Liver (tissue), 9 donors: Measurements from ENCODE around the gene RPS19BP1. TPM values are rescaled to one million over a fixed set of nuclear protein-coding genes. Genes with fewer than 3 reads are reported as not detected.

Experiments used
- DNase-seq: peaks from one replicate; pipeline ENCODE4 v3.0.0-alpha.2; 2017; ENCODE audit warnings: low spot score
- H3K27ac ChIP-seq, 2 donors: one replicate each; pipeline ENCODE4 v1.7.0; 2013; ENCODE audit warnings: inconsistent platforms in 2 of 2, low read length in 2 of 2, control low read depth in 1 of 2, low read depth in 1 of 2, mild to moderate bottlenecking in 1 of 2
- H3K27me3 ChIP-seq, 4 donors: one replicate each; pipeline versions ENCODE4 v1.6.1 to v1.7.0; 2013; ENCODE audit warnings: low read length in 3 of 4, inconsistent platforms in 1 of 4, mild to moderate bottlenecking in 1 of 4, moderate library complexity in 1 of 4; ENCODE audit not compliant: control insufficient read depth in 4 of 4, insufficient read depth in 4 of 4
- H3K36me3 ChIP-seq, 4 donors: one replicate each; pipeline versions ENCODE4 v1.6.1 to v1.7.0; 2013; ENCODE audit warnings: low read length in 3 of 4, mild to moderate bottlenecking in 3 of 4, low read depth in 1 of 4, moderate library complexity in 1 of 4; ENCODE audit not compliant: control insufficient read depth in 4 of 4, insufficient read depth in 3 of 4
- H3K4me1 ChIP-seq, 4 donors: one replicate each; pipeline versions ENCODE4 v1.6.1 to v1.7.0; 2013; ENCODE audit warnings: low read length in 3 of 4, mild to moderate bottlenecking in 3 of 4, moderate library complexity in 1 of 4; ENCODE audit not compliant: control insufficient read depth in 4 of 4, insufficient read depth in 4 of 4
- H3K4me3 ChIP-seq, 3 donors: one replicate each; pipeline versions ENCODE4 v1.6.1 to v1.7.0; 2013; ENCODE audit warnings: low read length in 3 of 3, control low read depth in 1 of 3, low read depth in 1 of 3, mild to moderate bottlenecking in 1 of 3
- H3K9ac ChIP-seq, 2 donors: one replicate each; pipeline ENCODE4 v1.7.0; 2013; ENCODE audit warnings: low read length in 2 of 2, mild to moderate bottlenecking in 2 of 2, moderate library complexity in 2 of 2, control low read depth in 1 of 2, low read depth in 1 of 2
- H3K9me3 ChIP-seq, 4 donors: one replicate each; pipeline versions ENCODE4 v1.6.1 to v1.7.0; 2013; ENCODE audit warnings: low read length in 3 of 4; ENCODE audit not compliant: control insufficient read depth in 4 of 4
- FOXA1 ChIP-seq: IDR thresholded peaks from 2 replicates; pipeline ENCODE4 v1.6.1; 2016; ENCODE audit warnings: antibody characterized with exemption
- GABPA ChIP-seq, 2 donors: IDR thresholded peaks in 1 of 2; conservative IDR thresholded peaks in 1 of 2; 2 replicates each; pipeline ENCODE4 v1.6.1; 2016; ENCODE audit warnings: antibody characterized with exemption in 2 of 2, mild to moderate bottlenecking in 1 of 2, moderate library complexity in 1 of 2
- NR2F2 ChIP-seq: IDR thresholded peaks from 2 replicates; pipeline ENCODE4 v1.6.1; 2016; ENCODE audit warnings: antibody characterized with exemption
- RAD21 ChIP-seq, 2 donors: IDR thresholded peaks; 2 replicates each; pipeline ENCODE4 v1.6.1; 2016; ENCODE audit warnings: antibody characterized with exemption in 2 of 2, mild to moderate bottlenecking in 2 of 2
- SP1 ChIP-seq: IDR thresholded peaks from 2 replicates; pipeline ENCODE4 v1.6.1; 2018; ENCODE audit warnings: antibody characterized with exemption, mild to moderate bottlenecking
- TAF1 ChIP-seq: conservative IDR thresholded peaks from 2 replicates; pipeline ENCODE4 v1.6.1; 2016; ENCODE audit warnings: antibody characterized with exemption, mild to moderate bottlenecking
- WGBS: extraction: QIAGEN DNeasy Blood & Tissue Kit; methylation state at CpG from one replicate; pipeline ENCODE4 v1.1.7; 2013; 5-methylcytosine and 5-hydroxymethylcytosine counted together
- polyA plus RNA-seq, 2 donors: library from polyadenylated mRNA; stranded (reverse) in 1 of 2; unstranded in 1 of 2; fragments of 200-250 nt in 1 of 2; fragments of >200 nt in 1 of 2; fragmentation: Nextera tagmentation in 1 of 2; extraction: Ambion mirVana in 1 of 2; gene quantifications; one replicate each; pipeline versions ENCODE4 v1.2.1 to v1.2.3, GENCODE V29; 2013 to 2015
- total RNA-seq, 2 donors: library from RNA; depleted of rRNA; stranded (reverse); fragments of >200 nt; gene quantifications; one replicate each; pipeline ENCODE4 v1.2.3, GENCODE V29; 2014
- TF ChIP-seq, protein P1 (sequence below): IDR thresholded peaks from 2 replicates; pipeline ENCODE4 v1.6.1; 2016; ENCODE audit warnings: antibody characterized with exemption, mild to moderate bottlenecking
- TF ChIP-seq, protein P2 (sequence below): IDR thresholded peaks from 2 replicates; pipeline ENCODE4 v1.6.1; 2016; ENCODE audit warnings: antibody characterized with exemption
- TF ChIP-seq, protein P3 (sequence below): fragments of 150-350 bp; IDR thresholded peaks from 2 replicates; pipeline ENCODE4 v1.5.1; 2017; ENCODE audit warnings: improper control_type of control experiment, low read depth, low read length; ENCODE audit not compliant: missing input control
- TF ChIP-seq, protein P4 (sequence below): IDR thresholded peaks from 2 replicates; pipeline ENCODE4 v1.6.1; 2016; ENCODE audit warnings: antibody characterized with exemption
- donor health status: healthy.
- donor health status: healthy.
- donor health status: healthy.
- donor health status: healthy.
- donor health status: healthy.

RPS19BP1 gene
- total and polyA plus RNA-seq, 4 donors, result 36.3 to 89.6 (median 63.3) TPM

DNA sequence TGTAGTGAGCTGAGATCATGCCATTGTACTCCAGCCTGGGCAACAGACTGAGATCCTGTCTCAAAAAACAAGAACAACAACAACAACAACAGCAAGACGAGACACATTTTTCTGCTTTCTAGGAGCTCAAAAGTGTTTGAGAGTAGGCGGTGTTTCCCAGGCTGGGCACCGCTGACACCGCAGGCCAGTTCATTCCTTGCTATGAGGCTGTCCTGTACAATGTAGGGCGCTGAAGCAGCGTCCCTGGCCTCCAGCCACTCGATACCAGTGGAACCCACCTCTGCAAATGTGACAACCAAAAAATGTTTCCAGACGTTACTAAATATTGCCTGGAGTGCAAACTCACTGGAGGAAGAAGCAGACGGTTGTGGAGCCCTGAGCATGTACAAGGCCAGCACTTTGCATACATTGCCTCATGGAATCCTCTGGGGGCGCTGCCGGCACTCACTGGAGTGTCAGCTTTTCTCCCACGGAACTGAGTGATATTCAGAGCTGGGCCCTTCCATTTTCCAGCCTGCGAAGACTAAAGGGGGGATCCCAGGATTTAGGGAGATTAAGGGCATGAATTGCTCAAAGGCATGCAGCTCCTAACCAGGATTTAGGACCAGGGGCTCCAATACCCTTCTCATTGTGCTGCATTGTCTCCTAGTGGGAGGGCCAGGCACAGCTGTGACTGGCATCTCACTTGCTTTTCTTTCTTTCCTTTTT lies 36.3 kb downstream of the RPS19BP1 start:
- H3K27ac ChIP-seq, result no peak overlapping the region
- no peaks in the 10 kb centered on the region for H3K27me3 ChIP-seq
- peak; percentile 74 for DNase-seq
- no peaks in the 10 kb centered on the region for H3K9me3 ChIP-seq
- no peaks in the 10 kb centered on the region for H3K36me3 ChIP-seq
- H3K9ac ChIP-seq, result peak overlapping the region in 1 of 2 donors; percentile 5
- H3K4me3 ChIP-seq, result no peak overlapping the region
- WGBS, result 45% methylated on average over 13 of the region's 13 CpGs
- TF ChIP-seq, protein P1, sequence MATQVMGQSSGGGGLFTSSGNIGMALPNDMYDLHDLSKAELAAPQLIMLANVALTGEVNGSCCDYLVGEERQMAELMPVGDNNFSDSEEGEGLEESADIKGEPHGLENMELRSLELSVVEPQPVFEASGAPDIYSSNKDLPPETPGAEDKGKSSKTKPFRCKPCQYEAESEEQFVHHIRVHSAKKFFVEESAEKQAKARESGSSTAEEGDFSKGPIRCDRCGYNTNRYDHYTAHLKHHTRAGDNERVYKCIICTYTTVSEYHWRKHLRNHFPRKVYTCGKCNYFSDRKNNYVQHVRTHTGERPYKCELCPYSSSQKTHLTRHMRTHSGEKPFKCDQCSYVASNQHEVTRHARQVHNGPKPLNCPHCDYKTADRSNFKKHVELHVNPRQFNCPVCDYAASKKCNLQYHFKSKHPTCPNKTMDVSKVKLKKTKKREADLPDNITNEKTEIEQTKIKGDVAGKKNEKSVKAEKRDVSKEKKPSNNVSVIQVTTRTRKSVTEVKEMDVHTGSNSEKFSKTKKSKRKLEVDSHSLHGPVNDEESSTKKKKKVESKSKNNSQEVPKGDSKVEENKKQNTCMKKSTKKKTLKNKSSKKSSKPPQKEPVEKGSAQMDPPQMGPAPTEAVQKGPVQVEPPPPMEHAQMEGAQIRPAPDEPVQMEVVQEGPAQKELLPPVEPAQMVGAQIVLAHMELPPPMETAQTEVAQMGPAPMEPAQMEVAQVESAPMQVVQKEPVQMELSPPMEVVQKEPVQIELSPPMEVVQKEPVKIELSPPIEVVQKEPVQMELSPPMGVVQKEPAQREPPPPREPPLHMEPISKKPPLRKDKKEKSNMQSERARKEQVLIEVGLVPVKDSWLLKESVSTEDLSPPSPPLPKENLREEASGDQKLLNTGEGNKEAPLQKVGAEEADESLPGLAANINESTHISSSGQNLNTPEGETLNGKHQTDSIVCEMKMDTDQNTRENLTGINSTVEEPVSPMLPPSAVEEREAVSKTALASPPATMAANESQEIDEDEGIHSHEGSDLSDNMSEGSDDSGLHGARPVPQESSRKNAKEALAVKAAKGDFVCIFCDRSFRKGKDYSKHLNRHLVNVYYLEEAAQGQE, result no peak
- TF ChIP-seq TAF1 (no peak), SP1 (no peak), NR2F2 (no peak), GABPA (IDR thresholded peaks at IDR 0.05 in 1 of 2, conservative IDR thresholded peaks at IDR 0.05 in 1 of 2) (no peak), RAD21 (IDR thresholded peaks at IDR 0.05) (peak; percentile 71 to 81)
- TF ChIP-seq, protein P2, sequence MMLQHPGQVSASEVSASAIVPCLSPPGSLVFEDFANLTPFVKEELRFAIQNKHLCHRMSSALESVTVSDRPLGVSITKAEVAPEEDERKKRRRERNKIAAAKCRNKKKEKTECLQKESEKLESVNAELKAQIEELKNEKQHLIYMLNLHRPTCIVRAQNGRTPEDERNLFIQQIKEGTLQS, result no peak
- TF ChIP-seq, protein P3, sequence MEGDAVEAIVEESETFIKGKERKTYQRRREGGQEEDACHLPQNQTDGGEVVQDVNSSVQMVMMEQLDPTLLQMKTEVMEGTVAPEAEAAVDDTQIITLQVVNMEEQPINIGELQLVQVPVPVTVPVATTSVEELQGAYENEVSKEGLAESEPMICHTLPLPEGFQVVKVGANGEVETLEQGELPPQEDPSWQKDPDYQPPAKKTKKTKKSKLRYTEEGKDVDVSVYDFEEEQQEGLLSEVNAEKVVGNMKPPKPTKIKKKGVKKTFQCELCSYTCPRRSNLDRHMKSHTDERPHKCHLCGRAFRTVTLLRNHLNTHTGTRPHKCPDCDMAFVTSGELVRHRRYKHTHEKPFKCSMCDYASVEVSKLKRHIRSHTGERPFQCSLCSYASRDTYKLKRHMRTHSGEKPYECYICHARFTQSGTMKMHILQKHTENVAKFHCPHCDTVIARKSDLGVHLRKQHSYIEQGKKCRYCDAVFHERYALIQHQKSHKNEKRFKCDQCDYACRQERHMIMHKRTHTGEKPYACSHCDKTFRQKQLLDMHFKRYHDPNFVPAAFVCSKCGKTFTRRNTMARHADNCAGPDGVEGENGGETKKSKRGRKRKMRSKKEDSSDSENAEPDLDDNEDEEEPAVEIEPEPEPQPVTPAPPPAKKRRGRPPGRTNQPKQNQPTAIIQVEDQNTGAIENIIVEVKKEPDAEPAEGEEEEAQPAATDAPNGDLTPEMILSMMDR, result peak; percentile 77
- TF ChIP-seq, protein P4, sequence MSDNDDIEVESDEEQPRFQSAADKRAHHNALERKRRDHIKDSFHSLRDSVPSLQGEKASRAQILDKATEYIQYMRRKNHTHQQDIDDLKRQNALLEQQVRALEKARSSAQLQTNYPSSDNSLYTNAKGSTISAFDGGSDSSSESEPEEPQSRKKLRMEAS, result no peak
- peaks cover 5 to 6% (median 6%) of the 10 kb centered on the region in 4 donors for H3K4me1 ChIP-seq

DNA sequence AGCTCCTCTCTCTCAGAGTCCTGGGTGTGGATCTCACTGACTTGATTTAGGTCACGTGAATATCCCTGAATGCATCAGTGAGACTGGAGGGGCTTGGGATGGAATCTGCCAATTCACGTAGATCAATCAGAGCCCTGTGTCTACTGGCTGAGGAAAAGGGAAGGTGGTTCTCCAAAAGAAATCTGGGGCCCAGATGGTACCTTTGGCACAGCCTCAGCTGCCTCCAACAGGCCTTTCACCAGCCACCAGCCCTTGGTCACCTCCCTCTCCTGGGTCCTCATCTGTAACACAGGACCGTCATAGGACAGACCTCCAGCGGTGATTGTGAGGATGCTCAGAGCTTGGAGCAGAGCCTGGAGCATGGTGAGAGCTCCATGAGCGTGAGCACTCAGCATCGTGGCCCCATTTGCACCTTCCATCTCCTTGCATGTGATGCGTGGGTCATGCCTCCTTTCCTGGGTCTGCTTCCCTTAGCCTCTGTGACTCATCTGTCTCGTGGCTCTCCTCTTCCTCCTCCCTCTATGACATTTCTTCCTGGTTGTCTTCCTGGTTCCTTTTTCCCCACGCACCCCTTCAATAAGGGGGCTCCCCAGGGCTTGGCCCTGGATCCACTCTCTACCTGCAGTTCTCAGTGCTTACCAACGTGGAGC lies 38.0 kb downstream of the RPS19BP1 start:
- DNase-seq, result no peak
- Histone ChIP-seq H3K27me3 (no peaks in the 10 kb centered on the region), H3K27ac (no peak overlapping the region), H3K9me3 (no peaks in the 10 kb centered on the region), H3K4me1 (no peaks in the 10 kb centered on the region), H3K9ac (no peak overlapping the region), H3K4me3 (no peak overlapping the region), H3K36me3 (no peaks in the 10 kb centered on the region)
- 79% methylated on average over 10 of the region's 10 CpGs for WGBS
- TF ChIP-seq, protein P2, result no peak
- TF ChIP-seq FOXA1, result no peak
